ENCODE data around the gene CHRNB4. TPM values are rescaled to one million over a fixed set of nuclear protein-coding genes. Genes with fewer than 3 reads are reported as not detected.
A peak's percentile ranks its signal among the peaks of the same experiment; 100 is the strongest.

CHRNB4 gene
- total RNA-seq, 1 donor from 2014 or later = not detected

GRCh38 chr15:78673917-78674444, 33.0 kb upstream of the CHRNB4 start:
- TF ChIP-seq, protein P1, sequence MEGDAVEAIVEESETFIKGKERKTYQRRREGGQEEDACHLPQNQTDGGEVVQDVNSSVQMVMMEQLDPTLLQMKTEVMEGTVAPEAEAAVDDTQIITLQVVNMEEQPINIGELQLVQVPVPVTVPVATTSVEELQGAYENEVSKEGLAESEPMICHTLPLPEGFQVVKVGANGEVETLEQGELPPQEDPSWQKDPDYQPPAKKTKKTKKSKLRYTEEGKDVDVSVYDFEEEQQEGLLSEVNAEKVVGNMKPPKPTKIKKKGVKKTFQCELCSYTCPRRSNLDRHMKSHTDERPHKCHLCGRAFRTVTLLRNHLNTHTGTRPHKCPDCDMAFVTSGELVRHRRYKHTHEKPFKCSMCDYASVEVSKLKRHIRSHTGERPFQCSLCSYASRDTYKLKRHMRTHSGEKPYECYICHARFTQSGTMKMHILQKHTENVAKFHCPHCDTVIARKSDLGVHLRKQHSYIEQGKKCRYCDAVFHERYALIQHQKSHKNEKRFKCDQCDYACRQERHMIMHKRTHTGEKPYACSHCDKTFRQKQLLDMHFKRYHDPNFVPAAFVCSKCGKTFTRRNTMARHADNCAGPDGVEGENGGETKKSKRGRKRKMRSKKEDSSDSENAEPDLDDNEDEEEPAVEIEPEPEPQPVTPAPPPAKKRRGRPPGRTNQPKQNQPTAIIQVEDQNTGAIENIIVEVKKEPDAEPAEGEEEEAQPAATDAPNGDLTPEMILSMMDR (IDR thresholded peaks at IDR 0.05; ENCODE audit: unreplicated experiment) = no peak
- Mint-ChIP-seq H3K27me3 (ENCODE audit: unreplicated experiment) (peaks cover 6% of the 10 kb centered on the region), H3K4me1 (ENCODE audit: unreplicated experiment) (peaks cover 15% of the 10 kb centered on the region), H3K4me3 (ENCODE audit: unreplicated experiment) (no peak overlapping the region), H3K9me3 (ENCODE audit: unreplicated experiment) (no peaks in the 10 kb centered on the region), H3K36me3 (ENCODE audit: low read depth, unreplicated experiment) (peaks cover 5% of the 10 kb centered on the region), H3K27ac (ENCODE audit: unreplicated experiment) (no peak overlapping the region)
- no peak for DNase-seq (ENCODE audit: low spot score)

- TF ChIP-seq, protein P1 (IDR thresholded peaks at IDR 0.05; ENCODE audit: unreplicated experiment) = no peak
- H3K9me3 Mint-ChIP-seq (ENCODE audit: unreplicated experiment) = no peaks in the 10 kb centered on the region
- H3K27ac Mint-ChIP-seq (ENCODE audit: unreplicated experiment) = no peak overlapping the region
- H3K27me3 Mint-ChIP-seq (ENCODE audit: unreplicated experiment) = peaks cover 6% of the 10 kb centered on the region
- H3K36me3 Mint-ChIP-seq (ENCODE audit: low read depth, unreplicated experiment) = peaks cover 5% of the 10 kb centered on the region
- no peak for DNase-seq (ENCODE audit: low spot score)
- H3K4me1 Mint-ChIP-seq (ENCODE audit: unreplicated experiment) = peaks cover 15% of the 10 kb centered on the region
- no peak overlapping the region for H3K4me3 Mint-ChIP-seq (ENCODE audit: unreplicated experiment)
Observed at GRCh38 chr15:78673476-78673875, 32.5 kb upstream of the CHRNB4 start.

GRCh38 chr15:78672285-78673014, 31.4 kb upstream of the CHRNB4 start:
- Mint-ChIP-seq H3K27me3 (ENCODE audit: unreplicated experiment) (peaks cover 6% of the 10 kb centered on the region), H3K4me3 (ENCODE audit: unreplicated experiment) (no peak overlapping the region), H3K4me1 (ENCODE audit: unreplicated experiment) (peaks cover 15% of the 10 kb centered on the region), H3K36me3 (ENCODE audit: low read depth, unreplicated experiment) (peaks cover 5% of the 10 kb centered on the region), H3K27ac (ENCODE audit: unreplicated experiment) (peak overlapping the region; percentile 39), H3K9me3 (ENCODE audit: unreplicated experiment) (no peaks in the 10 kb centered on the region)
- DNase-seq (ENCODE audit: low spot score) = no peak
- TF ChIP-seq, protein P1 (IDR thresholded peaks at IDR 0.05; ENCODE audit: unreplicated experiment) = no peak

- no peak for DNase-seq (ENCODE audit: low spot score)
- peaks cover 5% of the 10 kb centered on the region for H3K36me3 Mint-ChIP-seq (ENCODE audit: low read depth, unreplicated experiment)
- no peak overlapping the region for H3K27ac Mint-ChIP-seq (ENCODE audit: unreplicated experiment)
- H3K4me3 Mint-ChIP-seq (ENCODE audit: unreplicated experiment) = no peak overlapping the region
- no peaks in the 10 kb centered on the region for H3K9me3 Mint-ChIP-seq (ENCODE audit: unreplicated experiment)
- H3K4me1 Mint-ChIP-seq (ENCODE audit: unreplicated experiment) = peaks cover 15% of the 10 kb centered on the region
- H3K27me3 Mint-ChIP-seq (ENCODE audit: unreplicated experiment) = peaks cover 6% of the 10 kb centered on the region
- TF ChIP-seq, protein P1 (IDR thresholded peaks at IDR 0.05; ENCODE audit: unreplicated experiment) = no peak
Observed at GRCh38 chr15:78671626-78672211, 30.7 kb upstream of the CHRNB4 start.

DNA sequence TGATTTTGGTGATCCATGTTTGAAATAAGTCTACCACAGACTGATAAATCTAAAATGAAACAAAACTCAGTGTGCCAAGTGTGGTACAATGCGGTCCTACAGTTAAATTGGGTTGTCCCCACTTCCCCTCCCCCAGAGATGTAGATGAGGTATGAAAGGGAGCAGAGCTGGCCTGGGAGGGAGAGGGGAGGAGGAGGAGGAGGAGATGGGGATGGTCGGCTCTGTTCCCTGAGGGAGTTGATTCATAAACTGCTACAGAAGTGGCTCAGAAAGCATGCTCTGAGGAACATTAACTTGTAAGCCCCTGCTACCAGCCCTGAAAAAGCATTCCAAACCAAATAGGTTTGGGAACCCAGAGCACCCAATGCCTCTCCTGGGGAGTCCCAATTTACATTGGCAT, 28.0 kb upstream of the CHRNB4 start:
- Mint-ChIP-seq H3K4me3 (ENCODE audit: unreplicated experiment) (no peak overlapping the region), H3K9me3 (ENCODE audit: unreplicated experiment) (no peaks in the 10 kb centered on the region), H3K36me3 (ENCODE audit: low read depth, unreplicated experiment) (no peaks in the 10 kb centered on the region), H3K27me3 (ENCODE audit: unreplicated experiment) (peaks cover 7% of the 10 kb centered on the region), H3K4me1 (ENCODE audit: unreplicated experiment) (peaks cover 12% of the 10 kb centered on the region), H3K27ac (ENCODE audit: unreplicated experiment) (no peak overlapping the region)
- TF ChIP-seq, protein P1 (IDR thresholded peaks at IDR 0.05; ENCODE audit: unreplicated experiment) = no peak
- DNase-seq (ENCODE audit: low spot score) = no peak

Measured in endothelial cell (in vitro differentiated cells).